ENCODE data around the gene RXFP4. TPM values are rescaled to one million over a fixed set of nuclear protein-coding genes. Genes with fewer than 3 reads are reported as not detected.

RXFP4 gene
- total RNA-seq, 8 experiments from 2014 or later = 0.87 to 2.3 (median 1.5) TPM; not detected in 2

DNA sequence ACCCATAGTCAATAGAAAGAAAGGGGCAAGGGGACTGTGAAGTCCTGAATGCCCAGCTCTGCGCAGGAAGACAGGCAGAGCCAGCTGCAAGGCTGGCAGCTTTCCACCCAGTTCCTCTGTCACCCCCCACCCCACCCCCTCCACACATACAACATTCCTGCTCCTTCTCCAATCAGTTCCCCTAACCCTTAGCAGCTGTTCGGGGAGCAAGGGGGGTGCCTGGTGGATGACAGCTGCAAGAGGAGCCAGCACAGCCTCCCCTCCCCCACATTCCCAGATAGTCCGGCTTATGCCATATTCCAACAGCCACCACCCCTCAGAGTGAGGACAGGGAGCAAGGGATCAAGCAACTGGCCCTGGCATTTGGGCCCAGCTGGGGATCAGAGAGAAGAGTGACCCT is 27.2 kb downstream of the RXFP4 start:
- peaks cover 45 to 66% of the 10 kb centered on the region in 2 donors for H3K4me1 ChIP-seq (replicated peaks in 1 of 2)
- H3K4me3 ChIP-seq = no peak overlapping the region
- in situ Hi-C loops (cut with MboI; ENCODE audit: low pct_unique_long_range_greater_than_20kb in 2 of 9, low sequenced_read_pairs in 9 of 9, unreplicated experiment in 9 of 9) = no loop called here
- peak in 4 of 8 experiments; percentile 4 to 23 (median 20) for ATAC-seq (replicated peaks in 6 of 8)
- peak overlapping the region; percentile 55 to 76 for H3K27ac ChIP-seq
- 50 to 67% methylated on average over 1 of the region's 3 CpGs; no CpG with 5 or more reads in 8 of the 10 experiments for WGBS, 10 experiments

DNA sequence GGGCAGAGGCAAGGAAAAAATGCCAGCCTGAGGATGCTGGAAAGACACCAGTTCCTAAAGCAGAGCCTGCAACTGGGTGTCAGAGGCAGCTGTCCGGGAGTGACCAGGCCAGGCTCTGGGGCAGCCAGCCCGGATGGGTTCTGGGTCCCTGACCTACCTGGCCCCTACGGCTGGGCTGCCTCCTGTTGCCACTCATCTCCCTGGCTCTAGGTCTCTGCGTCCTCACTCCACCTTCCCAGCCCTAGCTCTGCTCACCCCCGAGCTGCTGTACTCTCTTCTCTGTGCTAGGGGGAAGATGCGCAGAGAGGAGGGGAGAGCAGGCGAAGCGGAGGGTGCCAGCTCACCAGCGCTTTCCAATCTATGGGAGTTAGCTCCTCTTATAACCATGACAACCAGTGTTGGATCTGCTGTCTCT is 27.9 kb downstream of the RXFP4 start:
- in situ Hi-C loops (cut with MboI; ENCODE audit: low pct_unique_long_range_greater_than_20kb in 2 of 9, low sequenced_read_pairs in 9 of 9, unreplicated experiment in 9 of 9) = no loop called here
- H3K27ac ChIP-seq = no peak overlapping the region
- 82 to 100% (median 94%) methylated on average over 2 to 6 of the region's 9 CpGs; no CpG with 5 or more reads in 4 of the 10 experiments for WGBS, 10 experiments
- no peak overlapping the region for H3K4me3 ChIP-seq
- H3K4me1 ChIP-seq (replicated peaks in 1 of 2) = peaks cover 52 to 72% of the 10 kb centered on the region in 2 donors
- ATAC-seq (replicated peaks in 6 of 8) = peak in 1 of 8 experiments; percentile 11

DNA sequence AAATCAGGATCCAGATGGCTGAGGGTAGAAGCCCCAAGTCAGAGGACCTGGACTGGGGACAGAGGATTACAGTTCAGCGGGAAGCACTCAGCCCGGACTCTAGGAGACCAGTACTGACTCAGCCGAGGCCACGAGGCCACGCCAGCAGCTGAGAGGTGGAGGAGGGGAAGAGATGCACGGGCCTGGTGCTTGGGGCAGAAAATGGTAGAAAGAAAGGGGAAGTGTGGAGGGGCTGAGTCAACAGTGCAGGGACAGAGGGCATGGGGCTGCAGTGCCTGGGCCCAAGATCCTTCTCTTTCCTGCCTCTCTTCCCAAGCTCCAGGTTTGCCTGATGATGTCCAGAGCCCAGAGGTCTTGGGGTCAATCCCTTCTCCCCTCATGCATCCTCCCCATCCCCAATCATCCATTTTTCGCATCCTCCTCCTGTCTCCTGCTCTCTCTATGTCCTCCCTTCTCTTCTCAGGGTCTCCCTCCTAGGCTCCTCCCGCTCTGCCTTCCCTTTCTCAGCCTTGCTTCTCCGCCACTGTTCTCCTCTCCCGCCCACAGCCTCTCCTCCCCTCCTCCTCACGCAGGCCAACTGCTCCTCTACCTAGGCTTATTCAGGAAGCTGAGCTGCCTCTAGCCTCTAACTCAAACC is 29.2 kb downstream of the RXFP4 start:
- ATAC-seq (replicated peaks in 6 of 8) = peak in 7 of 8 experiments; percentile 63 to 92 (median 77)
- 25 to 100% (median 55%) methylated on average over 2 to 10 of the region's 11 CpGs; no CpG with 5 or more reads in 2 of the 10 experiments for WGBS, 10 experiments
- H3K4me1 ChIP-seq (replicated peaks in 1 of 2) = peaks cover 65 to 85% of the 10 kb centered on the region in 2 donors
- H3K27ac ChIP-seq = peak overlapping the region; percentile 15 to 51
- in situ Hi-C loops (cut with MboI; ENCODE audit: low pct_unique_long_range_greater_than_20kb in 2 of 9, low sequenced_read_pairs in 9 of 9, unreplicated experiment in 9 of 9) = no loop called here
- H3K4me3 ChIP-seq = no peak overlapping the region

DNA sequence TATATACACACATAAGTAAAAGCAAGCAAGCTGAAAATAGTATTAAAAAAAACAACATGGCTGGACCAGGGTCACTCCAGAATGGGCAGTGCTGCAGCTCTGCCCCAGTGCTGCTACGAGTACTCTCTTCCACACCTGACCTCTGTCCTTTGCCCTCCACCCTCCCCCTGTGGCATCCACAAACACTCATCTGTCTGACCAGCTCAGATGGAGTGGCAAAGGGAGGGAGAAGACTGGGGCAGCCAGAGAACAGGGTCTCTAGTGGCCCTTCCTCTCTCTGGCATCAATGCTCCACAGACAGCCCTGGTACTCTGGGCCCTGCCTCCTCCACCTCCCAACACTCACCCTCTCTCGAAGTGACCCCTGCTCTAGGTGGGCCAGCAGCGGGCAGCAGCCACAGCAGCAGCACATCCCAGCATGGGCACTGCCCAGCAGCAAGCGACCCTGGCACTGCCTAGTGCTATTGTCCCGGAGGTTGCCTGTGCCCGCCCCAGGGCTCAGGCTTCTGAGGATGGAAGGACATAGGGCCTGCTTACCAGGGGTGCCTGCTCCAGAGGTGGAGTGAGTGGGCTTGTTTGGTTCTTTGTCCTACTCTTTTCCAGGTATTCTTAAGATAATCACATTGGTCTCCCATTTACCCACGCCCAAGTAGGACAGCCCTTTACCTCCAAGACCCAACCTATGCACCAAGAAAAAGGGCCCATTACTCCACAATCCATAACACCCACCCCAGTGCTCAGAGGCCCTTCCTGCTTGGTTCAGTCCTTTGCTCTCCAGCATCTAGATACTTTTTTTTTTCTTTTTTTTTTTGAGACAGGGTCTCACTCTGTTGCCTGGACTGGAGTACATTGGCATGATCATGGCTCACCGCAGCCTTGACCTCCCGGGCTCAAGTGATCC is 30.7 kb downstream of the RXFP4 start:
- 77 to 100% (median 100%) methylated on average over 2 to 4 of the region's 9 CpGs; no CpG with 5 or more reads in 2 of the 10 experiments for WGBS, 10 experiments
- in situ Hi-C loops (cut with MboI; ENCODE audit: low pct_unique_long_range_greater_than_20kb in 2 of 9, low sequenced_read_pairs in 9 of 9, unreplicated experiment in 9 of 9) = no loop called here
- H3K4me3 ChIP-seq = no peak overlapping the region
- ATAC-seq (replicated peaks in 6 of 8) = no peak
- H3K27ac ChIP-seq = no peak overlapping the region
- peaks cover 66 to 84% of the 10 kb centered on the region in 2 donors for H3K4me1 ChIP-seq (replicated peaks in 1 of 2)

DNA sequence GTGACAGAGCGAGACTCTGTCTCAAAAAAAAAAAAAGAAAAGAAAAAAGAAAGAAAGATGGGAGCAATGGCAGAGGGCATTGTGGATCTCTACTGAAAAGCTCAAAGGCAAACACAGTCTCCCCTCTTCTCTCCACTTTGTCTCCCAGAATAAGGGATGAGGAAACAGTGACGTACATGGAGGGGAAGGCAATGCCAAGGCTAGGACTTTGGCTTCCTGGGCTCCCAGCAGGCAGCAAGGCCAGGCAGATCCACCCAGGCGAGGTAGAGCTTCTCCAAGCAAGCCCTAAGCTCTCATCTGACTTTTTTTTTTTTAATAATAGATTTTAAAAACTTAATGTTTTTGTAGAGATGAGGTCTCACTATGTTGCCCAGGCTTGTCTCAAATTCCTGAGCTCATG is 32.3 kb downstream of the RXFP4 start:
- Histone ChIP-seq H3K27ac (no peak overlapping the region), H3K4me3 (no peak overlapping the region), H3K4me1 (replicated peaks in 1 of 2) (peaks cover 50 to 69% of the 10 kb centered on the region in 2 donors)
- in situ Hi-C loops (cut with MboI; ENCODE audit: low pct_unique_long_range_greater_than_20kb in 2 of 9, low sequenced_read_pairs in 9 of 9, unreplicated experiment in 9 of 9) = no loop called here
- no peak for ATAC-seq (replicated peaks in 6 of 8)
- WGBS, 10 experiments = 86 to 100% (median 100%) methylated on average over 1 to 3 of the region's 3 CpGs; no CpG with 5 or more reads in 3 of the 10 experiments

DNA sequence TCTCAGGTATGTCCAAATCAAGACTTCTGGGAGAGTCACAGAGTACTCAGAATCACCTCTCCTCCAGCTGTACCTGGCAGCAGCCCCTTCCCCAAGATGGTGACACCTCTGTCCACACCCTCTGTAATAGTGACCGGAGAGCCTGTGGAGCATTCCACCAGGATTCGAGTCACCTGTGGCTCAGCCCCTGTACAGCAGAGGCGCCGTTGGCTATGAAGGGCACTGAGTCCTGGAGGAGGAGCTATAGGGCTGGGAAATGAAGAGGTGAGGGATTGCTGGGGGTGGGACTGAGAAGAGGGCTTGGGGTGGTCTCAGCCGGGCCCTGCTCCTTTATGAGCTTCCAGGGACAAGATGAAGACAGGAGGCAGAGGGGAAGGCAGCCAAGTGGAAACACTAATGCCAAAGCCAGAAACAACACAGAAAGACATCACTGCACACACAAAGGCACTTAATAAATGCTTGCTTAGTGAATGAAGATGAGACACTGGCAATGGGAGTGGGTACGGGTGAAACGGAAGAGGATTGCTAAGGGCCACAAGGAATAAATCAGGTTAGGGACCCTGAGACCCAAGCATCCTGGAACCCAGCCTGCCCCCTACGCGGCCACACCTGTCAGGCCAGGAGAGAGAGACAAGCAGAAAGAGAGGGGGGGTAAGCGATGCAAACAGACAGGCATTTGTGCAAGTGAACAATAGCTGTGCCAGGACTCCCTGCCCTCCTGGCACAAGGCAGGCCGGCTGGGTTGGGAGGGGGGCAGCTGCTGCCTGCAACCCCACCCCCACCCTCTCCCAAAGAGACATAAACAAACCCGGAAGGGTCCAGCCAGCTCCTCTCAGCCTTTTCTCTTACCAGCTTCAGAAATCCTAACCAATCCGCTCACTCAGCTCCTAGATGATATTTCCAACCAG is 33.0 kb downstream of the RXFP4 start:
- WGBS, 10 experiments = 60 to 100% (median 78%) methylated on average over 1 to 7 of the region's 13 CpGs; no CpG with 5 or more reads in 3 of the 10 experiments

DNA sequence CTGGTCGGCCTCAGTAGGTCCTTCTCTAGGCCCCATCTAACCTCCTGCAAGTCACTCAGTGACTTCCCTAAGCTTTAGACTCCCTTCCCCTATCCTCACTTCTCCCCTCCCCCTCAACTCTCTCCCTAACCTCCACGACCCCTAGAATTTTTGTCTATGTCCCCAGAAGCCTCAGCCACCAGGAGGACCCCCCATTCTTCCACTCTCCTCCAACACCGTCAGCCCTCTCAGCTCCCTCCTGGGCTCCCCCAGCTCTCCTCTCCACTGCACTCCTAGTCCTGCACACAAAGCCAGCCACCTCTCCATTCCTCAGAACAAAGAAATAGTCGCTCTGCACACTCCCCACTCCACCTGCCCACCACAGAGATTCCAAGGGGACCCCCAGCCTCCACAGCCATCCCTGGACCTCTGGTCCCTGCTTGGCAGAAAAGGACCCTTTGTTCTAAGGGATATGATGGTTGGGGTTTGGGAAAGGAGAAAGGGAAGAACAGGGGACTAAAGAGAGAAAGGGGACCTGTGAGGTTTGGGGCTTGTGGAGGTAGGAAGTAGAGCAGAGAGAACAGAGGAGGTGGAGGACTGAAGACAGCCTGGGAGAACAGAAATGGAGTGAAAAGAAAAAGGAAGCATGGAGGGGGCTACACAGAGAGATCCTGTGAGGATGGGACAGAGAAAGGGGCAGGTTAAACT is 34.1 kb downstream of the RXFP4 start:
- 0 to 50% (median 15%) methylated on average over 1 to 2 of the region's 4 CpGs; no CpG with 5 or more reads in 4 of the 10 experiments for WGBS, 10 experiments
- in situ Hi-C loops (cut with MboI; ENCODE audit: low pct_unique_long_range_greater_than_20kb in 2 of 9, low sequenced_read_pairs in 9 of 9, unreplicated experiment in 9 of 9) = no loop called here
- peak in 1 of 8 experiments; percentile 4 for ATAC-seq (replicated peaks in 6 of 8)
- peak overlapping the region; percentile 85 to 88 for H3K27ac ChIP-seq
- H3K4me1 ChIP-seq (replicated peaks in 1 of 2) = peaks cover 44 to 68% of the 10 kb centered on the region in 2 donors
- peak overlapping the region; percentile 69 to 87 (median 79) for H3K4me3 ChIP-seq

More for the DNA sequence above, 33.0 kb downstream of the RXFP4 start:
- Histone ChIP-seq H3K4me3 (peak overlapping the region; percentile 69 to 87 (median 79)), H3K27ac (peak overlapping the region; percentile 85 to 88), H3K4me1 (replicated peaks in 1 of 2) (peaks cover 50 to 69% of the 10 kb centered on the region in 2 donors)
- in situ Hi-C loops (cut with MboI; ENCODE audit: low pct_unique_long_range_greater_than_20kb in 2 of 9, low sequenced_read_pairs in 9 of 9, unreplicated experiment in 9 of 9) = no loop called here
- no peak for ATAC-seq (replicated peaks in 6 of 8)

DNA sequence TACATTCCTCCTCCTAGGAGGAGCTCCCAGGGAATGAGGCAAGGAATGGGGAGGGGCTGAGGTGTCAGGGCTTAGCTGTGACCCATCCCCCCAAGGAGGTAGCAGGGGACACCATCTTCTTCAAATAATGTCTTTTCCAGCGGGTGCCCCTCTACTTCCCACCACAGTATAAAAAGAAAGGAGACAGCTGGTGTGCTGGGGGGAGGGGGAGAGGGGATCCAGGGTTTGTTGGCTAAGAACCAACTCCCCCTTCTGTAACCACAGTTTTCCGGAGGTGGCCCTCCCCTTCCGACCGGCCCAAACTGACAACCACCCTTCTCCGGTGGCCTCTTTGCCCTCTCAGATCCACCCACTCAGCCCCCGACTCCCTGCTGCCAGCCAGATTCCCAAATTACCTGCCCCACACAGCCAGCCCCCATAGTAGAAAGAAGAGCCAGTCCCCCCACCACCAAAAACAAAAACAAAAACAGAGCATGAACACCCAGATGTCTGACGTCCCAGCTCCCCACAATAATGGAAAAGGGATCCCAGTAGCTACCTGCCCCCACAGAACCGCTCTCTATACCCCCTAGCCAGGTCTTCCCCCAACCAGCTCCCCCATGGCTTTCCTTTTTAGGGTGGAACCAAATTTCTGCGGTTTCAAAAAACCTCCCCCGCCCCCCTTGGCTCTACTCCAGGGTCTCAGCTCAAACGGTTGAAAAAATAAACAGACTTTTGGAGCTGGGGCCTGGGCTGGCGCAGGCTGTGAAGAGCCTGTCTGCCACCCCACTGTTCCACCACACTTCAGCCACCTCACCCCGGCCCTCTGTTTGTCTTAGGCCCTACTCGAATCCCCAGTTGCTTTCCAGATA is 34.8 kb downstream of the RXFP4 start:
- peak in 7 of 8 experiments; percentile 1 to 13 (median 5) for ATAC-seq (replicated peaks in 6 of 8)
- peak overlapping the region; percentile 85 to 88 for H3K27ac ChIP-seq
- peaks cover 44 to 68% of the 10 kb centered on the region in 2 donors for H3K4me1 ChIP-seq (replicated peaks in 1 of 2)
- WGBS, 10 experiments = 0 to 20% (median 0%) methylated on average over 1 to 4 of the region's 14 CpGs; no CpG with 5 or more reads in 4 of the 10 experiments
- in situ Hi-C loops (cut with MboI; ENCODE audit: low pct_unique_long_range_greater_than_20kb in 2 of 9, low sequenced_read_pairs in 9 of 9, unreplicated experiment in 9 of 9) = no loop called here
- peak overlapping the region; percentile 69 to 87 (median 79) for H3K4me3 ChIP-seq

DNA sequence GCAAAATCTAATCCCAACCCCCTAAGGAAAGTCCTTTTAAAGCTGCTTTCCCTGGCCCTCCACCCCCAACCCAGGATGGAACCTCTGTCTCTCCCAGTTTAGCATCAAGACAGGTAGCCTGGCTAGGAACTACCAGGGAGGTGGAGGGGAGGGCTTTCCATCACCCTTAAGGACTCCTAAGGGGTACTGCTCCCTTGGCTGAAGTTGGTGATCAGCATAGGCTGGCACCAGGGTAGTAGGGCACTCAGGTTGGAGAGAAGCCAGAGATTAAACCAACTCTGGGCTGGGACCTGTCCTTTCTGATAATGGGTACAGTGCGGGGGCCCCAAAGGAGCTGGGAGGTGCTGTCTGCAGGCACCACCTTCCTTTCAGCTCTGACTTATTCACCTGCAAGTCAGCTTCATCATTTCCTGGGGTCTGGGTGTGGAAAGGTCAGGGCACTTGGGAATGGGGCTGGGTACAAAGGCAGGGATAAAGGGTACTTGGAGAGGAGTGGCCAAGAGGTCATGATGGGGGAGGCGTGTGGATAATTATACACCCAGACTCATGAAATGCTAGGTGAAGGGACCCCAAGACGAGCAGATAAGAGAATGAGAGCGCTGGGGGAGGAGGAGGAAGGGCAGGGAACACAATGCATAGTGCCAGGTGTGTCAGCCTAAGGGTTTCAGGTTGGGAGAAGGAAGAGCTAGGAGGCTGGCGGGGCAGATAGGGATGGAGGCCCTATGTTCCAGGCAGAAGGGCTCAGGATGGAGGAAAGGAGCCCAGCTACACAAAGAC is 35.7 kb downstream of the RXFP4 start:
- Histone ChIP-seq H3K4me3 (peak overlapping the region; percentile 69 to 87 (median 79)), H3K4me1 (replicated peaks in 1 of 2) (peaks cover 52 to 68% of the 10 kb centered on the region in 2 donors), H3K27ac (peak overlapping the region; percentile 85 to 88)
- WGBS, 10 experiments = 0 to 33% (median 0%) methylated on average over 1 to 4 of the region's 5 CpGs; no CpG with 5 or more reads in 3 of the 10 experiments
- in situ Hi-C loops (cut with MboI; ENCODE audit: low pct_unique_long_range_greater_than_20kb in 2 of 9, low sequenced_read_pairs in 9 of 9, unreplicated experiment in 9 of 9) = no loop called here
- ATAC-seq (replicated peaks in 6 of 8) = peak in 5 of 8 experiments; percentile 1 to 10 (median 3)

DNA sequence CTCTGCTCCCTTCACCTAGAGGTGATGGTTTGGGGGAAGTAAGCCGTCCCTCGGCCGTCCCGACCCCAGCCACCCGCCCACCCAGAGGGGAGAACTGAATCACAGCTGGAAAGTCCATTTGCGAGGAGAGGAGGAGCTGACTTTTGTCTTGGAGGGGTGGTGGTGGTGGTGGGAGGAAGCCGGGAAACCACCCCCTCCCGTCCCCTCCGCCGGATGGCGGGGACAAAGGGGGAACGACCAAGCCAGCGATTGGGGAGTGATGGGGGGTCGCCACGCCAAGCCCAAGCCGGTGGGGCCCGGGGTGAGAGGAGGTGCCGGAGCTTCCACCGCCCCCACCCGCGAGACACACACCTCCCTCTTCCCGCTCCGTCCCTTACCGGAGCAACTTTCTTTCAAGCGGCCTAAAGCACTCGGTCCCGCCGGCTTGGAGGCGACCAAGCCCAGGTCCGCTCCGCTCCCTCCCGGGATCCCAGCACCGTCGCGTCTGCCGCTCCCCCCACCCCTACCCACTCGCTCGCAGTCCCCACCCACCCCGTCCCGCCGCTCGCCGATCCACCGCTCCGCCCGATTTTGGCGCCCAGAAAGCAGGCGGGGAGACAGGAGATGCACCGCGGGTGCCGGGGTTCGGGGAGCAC is 36.4 kb downstream of the RXFP4 start:
- peak overlapping the region; percentile 85 to 88 for H3K27ac ChIP-seq
- H3K4me1 ChIP-seq (replicated peaks in 1 of 2) = peaks cover 59 to 69% of the 10 kb centered on the region in 2 donors

More for the DNA sequence above, 36.4 kb downstream of the RXFP4 start:
- in situ Hi-C loops (cut with MboI; ENCODE audit: low pct_unique_long_range_greater_than_20kb in 2 of 9, low sequenced_read_pairs in 9 of 9, unreplicated experiment in 9 of 9) = no loop called here
- WGBS, 10 experiments = 0 to 3% methylated on average over 2 to 7 of the region's 52 CpGs; no CpG with 5 or more reads in 8 of the 10 experiments
- peak overlapping the region; percentile 69 to 87 (median 79) for H3K4me3 ChIP-seq
- ATAC-seq (replicated peaks in 6 of 8) = peak; percentile 16 to 63 (median 57)

Measured in motor neuron (in vitro differentiated cells).